Fibroblast of lung (primary cell): Measurements from ENCODE around the gene ATP5MK. TPM values are rescaled to one million over a fixed set of nuclear protein-coding genes. Genes with fewer than 3 reads are reported as not detected.
A peak's percentile ranks its signal among the peaks of the same experiment; 100 is the strongest.
"Not testable (repeated sequence)": the region's sequence is repeated elsewhere in the genome, so short reads cannot be mapped to it uniquely, and the experiment has no call there.

Experiments used
- DNase-seq, 2 donors: peaks; one replicate each; pipeline versions ENCODE4 v3.0.0 to v3.0.0-alpha.2; 2010; ENCODE audit warnings: low read depth in 2 of 2
- H2AFZ ChIP-seq: 2 replicates; pipeline ENCODE4 v1.5.1; 2012; ENCODE audit warnings: low read length, control low read depth, inconsistent platforms
- H3K27ac ChIP-seq: 2 replicates; pipeline ENCODE4 v1.5.1; 2011; ENCODE audit warnings: low read length, control low read depth; ENCODE audit not compliant: insufficient read depth
- H3K27me3 ChIP-seq: 2 replicates; pipeline ENCODE4 v1.5.1; 2011; ENCODE audit warnings: mild to moderate bottlenecking, low read length; ENCODE audit not compliant: control insufficient read depth, insufficient read depth
- H3K36me3 ChIP-seq: 2 replicates; pipeline ENCODE4 v1.5.1; 2011; ENCODE audit warnings: low read length; ENCODE audit not compliant: control insufficient read depth, insufficient read depth
- H3K4me1 ChIP-seq: 2 replicates; pipeline ENCODE4 v1.5.1; 2011; ENCODE audit warnings: low read length; ENCODE audit not compliant: control insufficient read depth, insufficient read depth; ENCODE audit errors: extremely low read depth
- H3K4me2 ChIP-seq: 2 replicates; pipeline ENCODE4 v1.5.1; 2011; ENCODE audit warnings: low read length, control low read depth; ENCODE audit not compliant: insufficient read depth; ENCODE audit errors: extremely low read depth
- H3K4me3 ChIP-seq, 4 experiments: fragments of 200-600 bp in 1 of 4; sonication (generic) in 1 of 4; replicated peaks in 1 of 4; 2 replicates each; pipeline ENCODE4 v1.5.1; 2011 to 2016; ENCODE audit warnings: low read length in 4 of 4, low read depth in 3 of 4, mild to moderate bottlenecking in 3 of 4, control low read depth in 2 of 4, inconsistent platforms in 1 of 4, mixed read lengths in 1 of 4; ENCODE audit not compliant: insufficient read depth in 1 of 4; ENCODE audit errors: control extremely low read depth in 1 of 4
- H3K79me2 ChIP-seq: 2 replicates; pipeline ENCODE4 v1.5.1; 2012; ENCODE audit warnings: mild to moderate bottlenecking, low read length, inconsistent platforms; ENCODE audit not compliant: control insufficient read depth, insufficient read depth
- H3K9ac ChIP-seq: 2 replicates; pipeline ENCODE4 v1.5.1; 2011; ENCODE audit warnings: mild to moderate bottlenecking, low read length, control low read depth; ENCODE audit not compliant: insufficient read depth
- H3K9me3 ChIP-seq: 2 replicates; pipeline ENCODE4 v1.5.1; 2012; ENCODE audit warnings: low read depth, low read length; ENCODE audit not compliant: control insufficient read depth, insufficient read depth
- H4K20me1 ChIP-seq: 2 replicates; pipeline ENCODE4 v1.5.1; 2011; ENCODE audit warnings: low read length; ENCODE audit not compliant: control insufficient read depth, insufficient read depth; ENCODE audit errors: extremely low read depth
- EZH2 ChIP-seq: IDR thresholded peaks from 2 replicates; pipeline ENCODE4 v1.5.1; 2012; ENCODE audit warnings: low read length, control low read depth, mild to moderate bottlenecking; ENCODE audit errors: missing control alignments
- polyA plus RNA-seq, 2 donors: library from polyadenylated mRNA; depleted of rRNA in 1 of 2; stranded (reverse) in 1 of 2; unstranded in 1 of 2; fragments of >200 nt; gene quantifications; 2 replicates each; pipeline ENCODE4 v1.2.1, GENCODE V29; 2011 to 2012; ENCODE audit warnings: missing spikeins in 1 of 2
- total RNA-seq: library from RNA; depleted of rRNA; stranded (reverse); fragments of >200 nt; gene quantifications from 2 replicates; pipeline ENCODE4 v1.2.1, GENCODE V29; 2014
- TF ChIP-seq, protein P1 (sequence below), 2 donors: IDR thresholded peaks in 1 of 2; conservative IDR thresholded peaks in 1 of 2; 1 replicate in 1 of 2; 2 replicates in 1 of 2; pipeline ENCODE4 v1.5.1; 2011 to 2012; ENCODE audit warnings: low read length in 2 of 2, control low read depth in 1 of 2, inconsistent platforms in 1 of 2, low read depth in 1 of 2, mild to moderate bottlenecking in 1 of 2

The ATP5MK gene
- total and polyA plus RNA-seq, 2 donors (not counting 1 experiment from before 2014, with no cell fraction given), result 155 to 386 TPM

DNA sequence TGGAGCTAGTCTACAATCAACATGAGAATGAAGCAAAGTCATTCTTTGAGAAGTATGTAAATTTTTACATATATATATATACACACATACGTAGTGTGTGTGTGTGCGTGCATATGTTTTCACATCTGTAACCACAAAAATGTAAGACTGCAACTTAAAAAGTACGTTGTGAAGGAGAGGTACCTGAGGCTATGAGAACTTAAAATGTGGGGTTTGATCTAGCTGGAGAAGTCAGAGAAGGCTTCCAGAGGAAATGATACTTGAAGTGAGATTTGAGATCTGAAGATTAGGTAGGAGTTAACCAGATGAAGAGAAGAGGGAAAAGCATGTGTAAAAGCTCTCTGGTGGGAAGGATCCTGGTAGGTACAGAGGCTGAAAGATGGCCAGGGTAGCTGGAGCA lies 22.7 kb downstream of the ATP5MK start:
- no peak overlapping the region for H3K27ac ChIP-seq
- no peaks in the 10 kb centered on the region for H3K27me3 ChIP-seq
- peaks cover 5% of the 10 kb centered on the region for H3K79me2 ChIP-seq
- no peak for TF ChIP-seq EZH2
- TF ChIP-seq, protein P1, sequence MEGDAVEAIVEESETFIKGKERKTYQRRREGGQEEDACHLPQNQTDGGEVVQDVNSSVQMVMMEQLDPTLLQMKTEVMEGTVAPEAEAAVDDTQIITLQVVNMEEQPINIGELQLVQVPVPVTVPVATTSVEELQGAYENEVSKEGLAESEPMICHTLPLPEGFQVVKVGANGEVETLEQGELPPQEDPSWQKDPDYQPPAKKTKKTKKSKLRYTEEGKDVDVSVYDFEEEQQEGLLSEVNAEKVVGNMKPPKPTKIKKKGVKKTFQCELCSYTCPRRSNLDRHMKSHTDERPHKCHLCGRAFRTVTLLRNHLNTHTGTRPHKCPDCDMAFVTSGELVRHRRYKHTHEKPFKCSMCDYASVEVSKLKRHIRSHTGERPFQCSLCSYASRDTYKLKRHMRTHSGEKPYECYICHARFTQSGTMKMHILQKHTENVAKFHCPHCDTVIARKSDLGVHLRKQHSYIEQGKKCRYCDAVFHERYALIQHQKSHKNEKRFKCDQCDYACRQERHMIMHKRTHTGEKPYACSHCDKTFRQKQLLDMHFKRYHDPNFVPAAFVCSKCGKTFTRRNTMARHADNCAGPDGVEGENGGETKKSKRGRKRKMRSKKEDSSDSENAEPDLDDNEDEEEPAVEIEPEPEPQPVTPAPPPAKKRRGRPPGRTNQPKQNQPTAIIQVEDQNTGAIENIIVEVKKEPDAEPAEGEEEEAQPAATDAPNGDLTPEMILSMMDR (conservative IDR thresholded peaks at IDR 0.05 in 1 of 2, IDR thresholded peaks at IDR 0.05 in 1 of 2; ENCODE audit: low read depth in 1 of 2, low read length in 2 of 2), result no peak
- H4K20me1 ChIP-seq, result no peaks in the 10 kb centered on the region
- H3K36me3 ChIP-seq, result peaks cover 2% of the 10 kb centered on the region
- H3K4me3 ChIP-seq, result no peak overlapping the region
- H3K4me2 ChIP-seq, result no peak overlapping the region
- no peak overlapping the region for H3K9ac ChIP-seq
- no peak for DNase-seq
- H2AFZ ChIP-seq, result no peak overlapping the region
- H3K4me1 ChIP-seq, result no peaks in the 10 kb centered on the region
- H3K9me3 ChIP-seq, result no peaks in the 10 kb centered on the region

DNA sequence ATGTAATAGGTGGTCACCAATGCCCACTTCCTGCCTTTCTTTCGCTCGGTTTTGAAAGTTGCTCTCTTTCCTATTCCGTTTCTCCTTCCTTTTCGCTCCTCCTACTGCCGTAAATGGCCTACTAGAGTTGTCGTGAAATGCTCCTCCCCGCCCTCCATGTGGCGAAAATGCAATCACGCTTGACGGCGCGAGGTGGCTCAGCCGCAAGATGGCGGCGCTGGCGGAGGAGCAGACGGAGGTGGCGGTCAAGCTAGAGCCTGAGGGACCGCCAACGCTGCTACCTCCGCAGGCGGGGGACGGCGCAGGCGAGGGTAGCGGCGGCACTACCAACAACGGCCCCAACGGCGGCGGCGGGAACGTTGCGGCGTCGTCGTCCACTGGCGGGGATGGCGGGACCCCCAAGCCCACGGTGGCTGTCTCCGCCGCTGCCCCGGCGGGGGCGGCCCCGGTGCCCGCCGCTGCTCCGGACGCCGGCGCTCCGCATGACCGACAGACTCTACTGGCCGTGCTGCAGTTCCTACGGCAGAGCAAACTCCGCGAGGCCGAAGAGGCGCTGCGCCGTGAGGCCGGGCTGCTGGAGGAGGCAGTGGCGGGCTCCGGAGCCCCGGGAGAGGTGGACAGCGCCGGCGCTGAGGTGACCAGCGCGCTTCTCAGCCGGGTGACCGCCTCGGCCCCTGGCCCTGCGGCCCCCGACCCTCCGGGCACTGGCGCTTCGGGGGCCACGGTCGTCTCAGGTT lies 28.3 kb downstream of the ATP5MK start, which contains the start of gene TAF5:
TAF5 (plus strand) TSS at position 195 of the 737 bp plus-strand sequence; CDS start at position 209, 14 bp downstream.
- Histone ChIP-seq H3K9ac (peak within 1 kb of the TSS; percentile 67), H3K4me1 (no peaks in the 10 kb centered on the region), H3K36me3 (no peaks in the 10 kb centered on the region), H4K20me1 (no peaks in the 10 kb centered on the region), H3K4me3 (peak within 1 kb of the TSS; percentile 48 to 86 (median 76)), H3K79me2 (peaks cover 5% of the 10 kb centered on the region), H3K9me3 (no peaks in the 10 kb centered on the region), H3K27me3 (no peaks in the 10 kb centered on the region), H2AFZ (peak within 1 kb of the TSS; percentile 91), H3K4me2 (peak within 1 kb of the TSS; percentile 87), H3K27ac (peak within 1 kb of the TSS; percentile 48)
- no peak for TF ChIP-seq EZH2
- TF ChIP-seq, protein P1 (conservative IDR thresholded peaks at IDR 0.05 in 1 of 2, IDR thresholded peaks at IDR 0.05 in 1 of 2; ENCODE audit: low read depth in 1 of 2, low read length in 2 of 2), result no peak
- peak; percentile 96 to 97 for DNase-seq

DNA sequence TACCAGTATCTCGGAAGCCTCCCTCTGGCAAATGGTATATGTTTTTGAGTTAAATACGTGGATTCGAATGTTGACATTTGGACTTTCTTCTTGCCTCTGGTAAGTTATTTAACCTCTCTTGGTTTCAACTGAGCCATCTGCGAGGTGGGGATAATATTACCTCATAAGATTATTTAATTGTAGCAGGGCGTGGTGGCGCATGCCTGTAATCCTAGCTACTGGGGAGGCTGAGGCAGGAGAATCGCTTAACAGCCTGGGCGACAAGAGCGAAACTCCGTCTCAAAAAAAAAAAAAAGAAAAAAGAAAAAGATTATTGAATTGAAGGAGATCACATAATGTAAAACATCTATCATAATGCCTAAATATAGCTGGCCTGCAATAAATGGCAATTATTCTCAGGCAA lies 28.9 kb downstream of the ATP5MK start:
- peak overlapping the region; percentile 48 for H3K27ac ChIP-seq
- DNase-seq, result no peak
- H3K9ac ChIP-seq, result peak overlapping the region; percentile 67
- H3K4me2 ChIP-seq, result peak overlapping the region; percentile 75
- peak overlapping the region; percentile 91 for H2AFZ ChIP-seq
- H3K4me3 ChIP-seq, result peak overlapping the region; percentile 48 to 86 (median 76)
- TF ChIP-seq, protein P1 (conservative IDR thresholded peaks at IDR 0.05 in 1 of 2, IDR thresholded peaks at IDR 0.05 in 1 of 2; ENCODE audit: low read depth in 1 of 2, low read length in 2 of 2), result no peak
- no peak for TF ChIP-seq EZH2
- no peaks in the 10 kb centered on the region for H4K20me1 ChIP-seq
- peaks cover 5% of the 10 kb centered on the region for H3K79me2 ChIP-seq
- no peaks in the 10 kb centered on the region for H3K27me3 ChIP-seq
- H3K36me3 ChIP-seq, result no peaks in the 10 kb centered on the region
- H3K9me3 ChIP-seq, result no peaks in the 10 kb centered on the region
- H3K4me1 ChIP-seq, result no peaks in the 10 kb centered on the region

DNA sequence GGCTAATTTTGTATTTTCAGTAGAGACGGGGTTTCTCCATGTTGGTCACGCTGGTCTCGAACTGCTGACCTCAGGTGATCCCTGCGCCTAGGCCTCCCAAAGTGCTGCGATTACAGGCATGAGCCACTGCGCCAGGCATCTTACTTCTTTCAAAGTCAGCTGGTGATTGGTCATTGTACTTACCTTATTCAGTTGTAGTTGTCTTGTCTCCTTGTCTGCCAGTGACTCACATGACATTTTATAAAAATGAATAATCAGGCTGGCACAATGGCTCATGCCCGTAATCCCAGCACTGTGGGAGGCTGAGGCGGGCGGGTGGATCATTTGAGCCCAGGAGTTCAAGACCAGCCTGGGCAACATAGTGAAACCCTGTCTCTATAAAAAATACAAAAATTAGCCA lies 35.5 kb downstream of the ATP5MK start:
- not testable (repeated sequence) for H3K4me2 ChIP-seq, DNase-seq, H3K9me3 ChIP-seq

More for the DNA sequence above, 35.5 kb downstream of the ATP5MK start:
- H4K20me1 ChIP-seq, H3K4me1 ChIP-seq, H3K27me3 ChIP-seq, H3K79me2 ChIP-seq, H3K36me3 ChIP-seq, H3K27ac ChIP-seq, H3K4me3 ChIP-seq, H3K9ac ChIP-seq, H2AFZ ChIP-seq: not testable (repeated sequence)
